WERI-Rb-1 (cell line): ENCODE results near the gene PPFIBP2.

Source experiments
- DNase-seq: peaks from one replicate; pipeline ENCODE4 v3.0.0-alpha.2; 2020
- H3K27ac ChIP-seq: fragments of 250-450 bp; sonication (Bioruptor Pico); 2 replicates; pipeline ENCODE4 v1.5.1; 2020; ENCODE audit warnings: mild to moderate bottlenecking, moderate library complexity
- H3K27me3 ChIP-seq: fragments of 250-450 bp; sonication (Bioruptor Pico); 2 replicates; pipeline ENCODE4 v1.5.1; 2021; ENCODE audit warnings: mild to moderate bottlenecking, low read depth, moderate library complexity; ENCODE audit not compliant: insufficient read depth, severe bottlenecking
- H3K36me3 ChIP-seq: fragments of 250-450 bp; sonication (Bioruptor Pico); 2 replicates; pipeline ENCODE4 v1.5.1; 2020; ENCODE audit warnings: mild to moderate bottlenecking, moderate library complexity
- H3K4me3 ChIP-seq: 2 replicates; pipeline ENCODE4 v1.5.1; 2011; ENCODE audit warnings: low read depth, mild to moderate bottlenecking, control low read depth, low read length
- H3K9me3 ChIP-seq: fragments of 250-450 bp; sonication (Bioruptor Pico); 2 replicates; pipeline ENCODE4 v1.5.1; 2021; ENCODE audit warnings: mild to moderate bottlenecking, moderate library complexity; ENCODE audit not compliant: severe bottlenecking
- CTCF ChIP-seq: IDR thresholded peaks from 2 replicates; pipeline ENCODE4 v1.5.1; 2011; ENCODE audit warnings: low read depth, mild to moderate bottlenecking, control low read depth, inconsistent platforms, low read length

The PPFIBP2 gene

GRCh38 chr11:7573558-7574296, 59.9 kb downstream of the PPFIBP2 start:
- no peak for TF ChIP-seq CTCF
- Histone ChIP-seq H3K4me3 (no peak overlapping the region), H3K27me3 (no peaks in the 10 kb centered on the region), H3K36me3 (no peaks in the 10 kb centered on the region), H3K27ac (no peak overlapping the region), H3K9me3 (no peaks in the 10 kb centered on the region)
- DNase-seq: no peak

GRCh38 chr11:7574491-7575130, 60.8 kb downstream of the PPFIBP2 start:
- no peaks in the 10 kb centered on the region for H3K36me3 ChIP-seq
- no peak for TF ChIP-seq CTCF
- no peak for DNase-seq
- no peak overlapping the region for H3K27ac ChIP-seq
- no peak overlapping the region for H3K4me3 ChIP-seq
- no peaks in the 10 kb centered on the region for H3K27me3 ChIP-seq
- no peaks in the 10 kb centered on the region for H3K9me3 ChIP-seq

- Histone ChIP-seq H3K27ac (no peak overlapping the region), H3K9me3 (no peaks in the 10 kb centered on the region), H3K27me3 (no peaks in the 10 kb centered on the region), H3K36me3 (no peaks in the 10 kb centered on the region), H3K4me3 (no peak overlapping the region)
- TF ChIP-seq CTCF: no peak
- DNase-seq: no peak
Observed at GRCh38 chr11:7575841-7576725, 62.3 kb downstream of the PPFIBP2 start.

GRCh38 chr11:7576726-7577290, 63.0 kb downstream of the PPFIBP2 start:
- no peak for TF ChIP-seq CTCF
- Histone ChIP-seq H3K4me3 (no peak overlapping the region), H3K27ac (no peak overlapping the region), H3K36me3 (no peaks in the 10 kb centered on the region), H3K9me3 (no peaks in the 10 kb centered on the region), H3K27me3 (no peaks in the 10 kb centered on the region)
- no peak for DNase-seq

DNA sequence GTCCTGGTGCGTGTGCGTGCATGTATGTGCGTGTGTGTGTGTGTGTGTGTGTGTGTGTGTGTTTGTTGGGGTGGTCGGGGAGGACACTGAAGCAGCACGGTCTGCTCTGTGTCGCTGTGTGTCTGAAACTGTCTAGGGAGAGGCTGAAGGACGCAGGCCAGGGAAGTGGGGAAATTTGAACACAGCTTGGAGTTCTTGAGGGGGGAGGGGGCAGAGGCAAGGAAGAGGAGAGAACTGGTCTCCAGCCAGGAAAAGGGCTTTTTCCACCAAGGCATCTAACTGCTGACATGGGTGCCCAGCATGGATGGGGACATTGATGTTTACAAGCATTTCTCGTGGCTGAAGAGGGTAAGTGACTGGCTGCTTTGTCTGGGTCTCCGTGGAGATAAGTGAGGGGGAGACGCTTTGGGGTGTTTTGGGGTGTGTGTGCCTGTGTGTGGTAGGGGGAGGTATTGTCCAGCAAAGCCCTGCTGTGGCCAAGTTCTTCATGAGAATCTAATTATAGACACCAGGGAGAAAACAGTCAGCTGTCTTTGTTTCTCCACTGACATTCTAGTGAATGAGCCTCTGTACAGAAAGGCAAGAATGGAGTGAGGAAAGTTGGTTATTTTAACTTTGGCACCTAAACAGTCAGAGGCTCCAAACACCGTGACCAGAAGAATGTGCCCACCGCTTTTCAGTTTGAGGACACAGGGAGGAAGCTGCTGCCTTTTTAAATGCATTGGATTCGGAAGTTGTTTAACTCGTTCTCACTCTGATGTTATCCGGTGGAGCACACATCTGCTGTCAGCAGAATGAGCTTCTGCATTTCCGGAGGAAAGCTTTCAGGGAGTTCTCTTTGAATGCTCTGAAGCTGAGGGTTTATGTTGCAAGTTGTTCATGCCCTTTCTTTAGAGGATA, 63.7 kb downstream of the PPFIBP2 start:
- no peak overlapping the region for H3K4me3 ChIP-seq
- H3K36me3 ChIP-seq: no peaks in the 10 kb centered on the region
- H3K27me3 ChIP-seq: no peaks in the 10 kb centered on the region
- DNase-seq: no peak
- no peak for TF ChIP-seq CTCF
- no peaks in the 10 kb centered on the region for H3K9me3 ChIP-seq
- no peak overlapping the region for H3K27ac ChIP-seq
